ENCODE results near the gene IL22RA1.
A peak's percentile ranks its signal among the peaks of the same experiment; 100 is the strongest.

Gene IL22RA1

GRCh38 chr1:24186993-24187790 lies 44.3 kb upstream of the IL22RA1 start, which contains the start of gene IFNLR1:
IFNLR1 (minus strand) TSS chr1:24187289; CDS start chr1:24187248, 41 bp downstream.
- Histone ChIP-seq H2AFZ (ENCODE audit: low read length) (peak within 1 kb of the TSS; percentile 71), H3K27ac (replicated peaks; ENCODE audit: low read length) (no peak within 1 kb of the TSS), H3K4ac (ENCODE audit: low read length) (no peak within 1 kb of the TSS), H3K23ac (ENCODE audit: low read depth, low read length, poor library complexity) (peak within 1 kb of the TSS; percentile 70), H3K18ac (ENCODE audit: low read length) (peak within 1 kb of the TSS; percentile 83), H3K79me1 (ENCODE audit: low read depth, low read length) (no peaks in the 10 kb centered on the region), H2AK5ac (ENCODE audit: low read depth, low read length) (peak within 1 kb of the TSS; percentile 61), H3K9ac (ENCODE audit: low read depth, low read length, poor library complexity) (peak within 1 kb of the TSS; percentile 66), H2BK5ac (ENCODE audit: low read length) (peak within 1 kb of the TSS; percentile 5), H2BK120ac (ENCODE audit: low read depth, low read length) (peak within 1 kb of the TSS; percentile 73), H4K91ac (ENCODE audit: low read depth, low read length, poor library complexity) (no peak within 1 kb of the TSS), H2BK15ac (ENCODE audit: low read length) (peak within 1 kb of the TSS; percentile 39), H4K8ac (ENCODE audit: low read depth, low read length) (peak within 1 kb of the TSS; percentile 26), H3K4me3 (ENCODE audit: low read length in 2 of 2) (peak within 1 kb of the TSS in 1 of 2 donors; percentile 82), H3K27me3 (ENCODE audit: control insufficient read depth in 3 of 3, insufficient read depth in 3 of 3, low read depth in 1 of 3, low read length in 3 of 3) (peaks cover 6 to 54% (median 23%) of the 10 kb centered on the region in 3 experiments), H3K4me2 (ENCODE audit: insufficient read depth, low read length, poor library complexity, severe bottlenecking) (peak within 1 kb of the TSS; percentile 97), H2BK12ac (ENCODE audit: low read length) (no peak within 1 kb of the TSS), H3K36me3 (replicated peaks in 1 of 2; ENCODE audit: control insufficient read depth in 2 of 2, insufficient read depth in 2 of 2, low read length in 2 of 2) (no peaks in the 10 kb centered on the region), H3K14ac (ENCODE audit: low read length) (no peak within 1 kb of the TSS), H3K4me1 (ENCODE audit: control insufficient read depth in 2 of 2, insufficient read depth in 1 of 2, low read depth in 1 of 2, low read length in 2 of 2) (peaks cover 0 to 6% of the 10 kb centered on the region in 2 donors), H3K9me3 (replicated peaks in 1 of 2; ENCODE audit: control insufficient read depth in 2 of 2, insufficient read depth in 1 of 2, low read depth in 1 of 2, low read length in 2 of 2) (no peaks in the 10 kb centered on the region)
- no peak for DNase-seq (ENCODE audit: low spot score)
- WGBS, 2 donors (ENCODE audit: extremely low coverage in 2 of 2, insufficient read length in 2 of 2, insufficient replicate concordance in 1 of 2) = no CpG with 5 or more reads among the region's 74 CpGs

- Histone ChIP-seq H2BK12ac (ENCODE audit: low read length) (no peak overlapping the region), H2AK5ac (ENCODE audit: low read depth, low read length) (no peak overlapping the region), H3K4ac (ENCODE audit: low read length) (no peak overlapping the region), H3K4me2 (ENCODE audit: insufficient read depth, low read length, poor library complexity, severe bottlenecking) (peak overlapping the region; percentile 97), H2BK5ac (ENCODE audit: low read length) (no peak overlapping the region), H3K4me1 (ENCODE audit: control insufficient read depth in 2 of 2, insufficient read depth in 1 of 2, low read depth in 1 of 2, low read length in 2 of 2) (peaks cover 0 to 6% of the 10 kb centered on the region in 2 donors), H3K18ac (ENCODE audit: low read length) (peak overlapping the region; percentile 83), H3K27ac (replicated peaks; ENCODE audit: low read length) (no peak overlapping the region), H4K8ac (ENCODE audit: low read depth, low read length) (no peak overlapping the region), H3K27me3 (ENCODE audit: control insufficient read depth in 3 of 3, insufficient read depth in 3 of 3, low read depth in 1 of 3, low read length in 3 of 3) (peaks cover 6 to 54% (median 23%) of the 10 kb centered on the region in 3 experiments), H2BK15ac (ENCODE audit: low read length) (no peak overlapping the region), H3K36me3 (replicated peaks in 1 of 2; ENCODE audit: control insufficient read depth in 2 of 2, insufficient read depth in 2 of 2, low read length in 2 of 2) (no peaks in the 10 kb centered on the region), H3K4me3 (ENCODE audit: low read length in 2 of 2) (peak overlapping the region in 1 of 2 donors; percentile 75), H3K79me1 (ENCODE audit: low read depth, low read length) (no peaks in the 10 kb centered on the region), H3K14ac (ENCODE audit: low read length) (no peak overlapping the region), H3K9me3 (replicated peaks in 1 of 2; ENCODE audit: control insufficient read depth in 2 of 2, insufficient read depth in 1 of 2, low read depth in 1 of 2, low read length in 2 of 2) (no peaks in the 10 kb centered on the region), H3K23ac (ENCODE audit: low read depth, low read length, poor library complexity) (peak overlapping the region; percentile 70), H2AFZ (ENCODE audit: low read length) (peak overlapping the region; percentile 71), H2BK120ac (ENCODE audit: low read depth, low read length) (no peak overlapping the region), H4K91ac (ENCODE audit: low read depth, low read length, poor library complexity) (no peak overlapping the region), H3K9ac (ENCODE audit: low read depth, low read length, poor library complexity) (no peak overlapping the region)
- DNase-seq (ENCODE audit: low spot score) = no peak
- no CpG with 5 or more reads among the region's 8 CpGs for WGBS, 2 donors (ENCODE audit: extremely low coverage in 2 of 2, insufficient read length in 2 of 2, insufficient replicate concordance in 1 of 2)
Measured at GRCh38 chr1:24186711-24186992, 43.7 kb upstream of the IL22RA1 start.

GRCh38 chr1:24186031-24186710 lies 43.2 kb upstream of the IL22RA1 start:
- Histone ChIP-seq H3K14ac (ENCODE audit: low read length) (no peak overlapping the region), H2AK5ac (ENCODE audit: low read depth, low read length) (peak overlapping the region; percentile 37), H2BK5ac (ENCODE audit: low read length) (no peak overlapping the region), H2BK120ac (ENCODE audit: low read depth, low read length) (no peak overlapping the region), H2BK15ac (ENCODE audit: low read length) (no peak overlapping the region), H3K9me3 (replicated peaks in 1 of 2; ENCODE audit: control insufficient read depth in 2 of 2, insufficient read depth in 1 of 2, low read depth in 1 of 2, low read length in 2 of 2) (no peaks in the 10 kb centered on the region), H3K9ac (ENCODE audit: low read depth, low read length, poor library complexity) (no peak overlapping the region), H4K91ac (ENCODE audit: low read depth, low read length, poor library complexity) (no peak overlapping the region), H2AFZ (ENCODE audit: low read length) (no peak overlapping the region), H4K8ac (ENCODE audit: low read depth, low read length) (no peak overlapping the region), H3K27me3 (ENCODE audit: control insufficient read depth in 3 of 3, insufficient read depth in 3 of 3, low read depth in 1 of 3, low read length in 3 of 3) (peaks cover 6 to 54% (median 23%) of the 10 kb centered on the region in 3 experiments), H3K4me2 (ENCODE audit: insufficient read depth, low read length, poor library complexity, severe bottlenecking) (no peak overlapping the region), H3K27ac (replicated peaks; ENCODE audit: low read length) (no peak overlapping the region), H3K4me3 (ENCODE audit: low read length in 2 of 2) (no peak overlapping the region), H2BK12ac (ENCODE audit: low read length) (no peak overlapping the region), H3K4me1 (ENCODE audit: control insufficient read depth in 2 of 2, insufficient read depth in 1 of 2, low read depth in 1 of 2, low read length in 2 of 2) (peaks cover 0 to 6% of the 10 kb centered on the region in 2 donors), H3K4ac (ENCODE audit: low read length) (no peak overlapping the region), H3K79me1 (ENCODE audit: low read depth, low read length) (no peaks in the 10 kb centered on the region), H3K18ac (ENCODE audit: low read length) (no peak overlapping the region), H3K23ac (ENCODE audit: low read depth, low read length, poor library complexity) (no peak overlapping the region), H3K36me3 (replicated peaks in 1 of 2; ENCODE audit: control insufficient read depth in 2 of 2, insufficient read depth in 2 of 2, low read length in 2 of 2) (no peaks in the 10 kb centered on the region)
- no peak for DNase-seq (ENCODE audit: low spot score)
- no CpG with 5 or more reads among the region's 13 CpGs for WGBS, 2 donors (ENCODE audit: extremely low coverage in 2 of 2, insufficient read length in 2 of 2, insufficient replicate concordance in 1 of 2)

- DNase-seq (ENCODE audit: low spot score) = no peak
- WGBS, 2 donors (ENCODE audit: extremely low coverage in 2 of 2, insufficient read length in 2 of 2, insufficient replicate concordance in 1 of 2) = no CpG with 5 or more reads among the region's 4 CpGs
Measured at GRCh38 chr1:24185076-24185475, 42.1 kb upstream of the IL22RA1 start.

More at GRCh38 chr1:24185076-24185475, 42.1 kb upstream of the IL22RA1 start:
- peaks cover 6 to 47% (median 23%) of the 10 kb centered on the region in 3 experiments for H3K27me3 ChIP-seq (ENCODE audit: control insufficient read depth in 3 of 3, insufficient read depth in 3 of 3, low read depth in 1 of 3, low read length in 3 of 3)
- no peak overlapping the region for H3K23ac ChIP-seq (ENCODE audit: low read depth, low read length, poor library complexity)
- no peaks in the 10 kb centered on the region for H3K79me1 ChIP-seq (ENCODE audit: low read depth, low read length)
- H4K91ac ChIP-seq (ENCODE audit: low read depth, low read length, poor library complexity) = no peak overlapping the region
- H2BK5ac ChIP-seq (ENCODE audit: low read length) = no peak overlapping the region
- no peak overlapping the region for H3K18ac ChIP-seq (ENCODE audit: low read length)
- no peak overlapping the region for H3K9ac ChIP-seq (ENCODE audit: low read depth, low read length, poor library complexity)
- no peak overlapping the region for H3K4me3 ChIP-seq (ENCODE audit: low read length in 2 of 2)
- no peak overlapping the region for H2BK15ac ChIP-seq (ENCODE audit: low read length)
- no peak overlapping the region for H2AK5ac ChIP-seq (ENCODE audit: low read depth, low read length)
- H3K4me2 ChIP-seq (ENCODE audit: insufficient read depth, low read length, poor library complexity, severe bottlenecking) = no peak overlapping the region
- no peak overlapping the region for H3K4ac ChIP-seq (ENCODE audit: low read length)
- H3K27ac ChIP-seq (replicated peaks; ENCODE audit: low read length) = no peak overlapping the region
- no peaks in the 10 kb centered on the region for H3K9me3 ChIP-seq (replicated peaks in 1 of 2; ENCODE audit: control insufficient read depth in 2 of 2, insufficient read depth in 1 of 2, low read depth in 1 of 2, low read length in 2 of 2)
- no peak overlapping the region for H4K8ac ChIP-seq (ENCODE audit: low read depth, low read length)
- no peak overlapping the region for H2BK120ac ChIP-seq (ENCODE audit: low read depth, low read length)
- no peak overlapping the region for H3K14ac ChIP-seq (ENCODE audit: low read length)
- peaks cover 0 to 6% of the 10 kb centered on the region in 2 donors for H3K4me1 ChIP-seq (ENCODE audit: control insufficient read depth in 2 of 2, insufficient read depth in 1 of 2, low read depth in 1 of 2, low read length in 2 of 2)
- H2AFZ ChIP-seq (ENCODE audit: low read length) = no peak overlapping the region
- H2BK12ac ChIP-seq (ENCODE audit: low read length) = no peak overlapping the region
- H3K36me3 ChIP-seq (replicated peaks in 1 of 2; ENCODE audit: control insufficient read depth in 2 of 2, insufficient read depth in 2 of 2, low read length in 2 of 2) = no peaks in the 10 kb centered on the region

Measured in neuronal stem cell (in vitro differentiated cells).